GM12875 (cell line): ENCODE data around the gene GRIP1.

Experiments used
- H3K4me3 ChIP-seq: one replicate; pipeline ENCODE4 v1.5.1; 2011; ENCODE audit warnings: low read depth, low read length, control low read depth
- TF ChIP-seq, protein P1 (sequence below): IDR thresholded peaks from 2 replicates; pipeline ENCODE4 v1.5.1; 2011; ENCODE audit warnings: low read depth, mild to moderate bottlenecking, control low read depth, inconsistent platforms, low read length, moderate library complexity, borderline replicate concordance; ENCODE audit not compliant: insufficient read depth

Gene GRIP1

DNA sequence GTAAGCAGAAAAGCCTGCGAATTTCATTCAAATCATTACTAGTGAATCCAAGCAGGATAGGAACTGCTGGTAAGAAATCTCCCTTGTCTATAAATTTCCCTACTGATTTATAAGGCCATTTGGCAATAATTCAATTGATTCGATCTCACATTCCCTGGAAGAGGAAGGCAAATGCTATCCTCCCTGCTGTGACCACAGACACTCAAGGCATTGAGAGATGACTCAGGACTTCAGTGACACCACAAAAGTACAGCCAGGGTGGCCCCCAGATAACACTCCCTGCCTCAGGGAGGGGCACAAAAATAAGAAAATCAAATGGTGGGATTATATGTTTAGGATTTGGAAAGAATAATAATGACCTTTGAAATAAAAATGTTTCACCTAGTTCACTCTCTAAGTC lies 162.7 kb downstream of the GRIP1 start:
- no peak overlapping the region for H3K4me3 ChIP-seq
- TF ChIP-seq, protein P1, sequence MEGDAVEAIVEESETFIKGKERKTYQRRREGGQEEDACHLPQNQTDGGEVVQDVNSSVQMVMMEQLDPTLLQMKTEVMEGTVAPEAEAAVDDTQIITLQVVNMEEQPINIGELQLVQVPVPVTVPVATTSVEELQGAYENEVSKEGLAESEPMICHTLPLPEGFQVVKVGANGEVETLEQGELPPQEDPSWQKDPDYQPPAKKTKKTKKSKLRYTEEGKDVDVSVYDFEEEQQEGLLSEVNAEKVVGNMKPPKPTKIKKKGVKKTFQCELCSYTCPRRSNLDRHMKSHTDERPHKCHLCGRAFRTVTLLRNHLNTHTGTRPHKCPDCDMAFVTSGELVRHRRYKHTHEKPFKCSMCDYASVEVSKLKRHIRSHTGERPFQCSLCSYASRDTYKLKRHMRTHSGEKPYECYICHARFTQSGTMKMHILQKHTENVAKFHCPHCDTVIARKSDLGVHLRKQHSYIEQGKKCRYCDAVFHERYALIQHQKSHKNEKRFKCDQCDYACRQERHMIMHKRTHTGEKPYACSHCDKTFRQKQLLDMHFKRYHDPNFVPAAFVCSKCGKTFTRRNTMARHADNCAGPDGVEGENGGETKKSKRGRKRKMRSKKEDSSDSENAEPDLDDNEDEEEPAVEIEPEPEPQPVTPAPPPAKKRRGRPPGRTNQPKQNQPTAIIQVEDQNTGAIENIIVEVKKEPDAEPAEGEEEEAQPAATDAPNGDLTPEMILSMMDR, result no peak

- TF ChIP-seq, protein P1, result no peak
- H3K4me3 ChIP-seq, result no peak overlapping the region
Observed at GRCh38 chr12:66514581-66514980, 164.3 kb downstream of the GRIP1 start.

DNA sequence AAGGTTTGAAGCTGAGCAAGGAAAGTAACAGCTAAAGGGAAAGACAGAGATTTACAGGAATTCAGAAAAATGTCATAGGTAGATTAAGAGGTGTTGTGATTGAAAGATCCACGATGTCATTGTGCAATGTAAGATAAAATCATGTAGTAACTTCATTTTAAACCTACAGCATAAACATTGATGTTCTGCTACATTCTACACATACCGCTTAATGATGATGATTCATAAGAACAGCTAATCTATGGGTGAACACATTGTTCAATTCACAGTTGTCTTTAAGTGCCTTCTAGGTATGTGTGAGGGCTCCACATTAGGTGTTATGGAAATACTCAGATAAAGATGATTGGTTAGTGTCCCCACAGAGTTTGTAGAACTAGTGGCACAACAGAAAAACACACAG lies 170.9 kb downstream of the GRIP1 start:
- TF ChIP-seq, protein P1, result no peak

DNA sequence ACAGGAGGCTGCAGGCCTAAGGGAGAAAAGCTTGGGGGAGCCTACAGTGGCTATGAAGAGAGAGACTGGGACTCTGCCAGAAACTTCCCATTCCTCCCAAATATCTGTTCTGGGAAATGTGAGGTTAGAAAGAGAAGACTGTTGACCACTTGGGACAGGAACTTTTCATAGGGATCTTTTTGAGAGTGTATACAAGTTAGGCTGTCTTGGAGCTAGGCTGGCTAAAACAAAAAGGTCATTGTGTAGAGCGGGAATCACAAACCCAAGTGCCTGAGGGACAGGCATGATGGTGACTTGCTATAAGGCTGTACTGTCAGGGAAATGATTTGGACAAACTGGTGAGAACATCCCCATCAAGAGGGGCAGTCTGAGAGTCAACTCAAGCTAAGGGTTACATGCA lies 175.1 kb downstream of the GRIP1 start:
- no peak overlapping the region for H3K4me3 ChIP-seq
- TF ChIP-seq, protein P1, result no peak

More for the DNA sequence above, 170.9 kb downstream of the GRIP1 start:
- no peak overlapping the region for H3K4me3 ChIP-seq

GRCh38 chr12:66502911-66503310 lies 176.0 kb downstream of the GRIP1 start:
- TF ChIP-seq, protein P1, result no peak
- no peak overlapping the region for H3K4me3 ChIP-seq

DNA sequence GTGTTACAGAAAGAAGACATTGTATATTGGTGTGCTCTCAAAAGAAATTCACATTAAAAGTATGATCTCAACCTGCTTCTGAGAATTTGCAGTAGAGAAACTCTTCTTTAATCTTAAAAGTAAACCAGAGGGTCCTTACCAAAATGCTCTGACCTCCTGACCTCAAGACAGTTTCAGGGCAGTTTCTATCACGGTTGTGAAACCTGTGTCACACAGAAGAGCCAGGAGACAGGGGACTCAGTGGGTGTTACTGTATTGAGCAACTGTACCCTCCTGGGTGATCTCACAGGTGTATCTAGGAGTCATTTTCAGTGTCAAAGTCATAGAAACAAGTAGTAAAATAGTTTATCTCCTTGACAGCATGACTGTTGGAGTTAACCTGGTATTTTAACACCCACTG lies 178.0 kb downstream of the GRIP1 start:
- TF ChIP-seq, protein P1, result no peak
- H3K4me3 ChIP-seq, result no peak overlapping the region

GRCh38 chr12:66500091-66500490 lies 178.8 kb downstream of the GRIP1 start:
- TF ChIP-seq, protein P1, result no peak
- H3K4me3 ChIP-seq, result no peak overlapping the region
